GM12872 (cell line): Measurements from ENCODE around the gene PCDHGA3.

Experiments used
- CTCF ChIP-seq: IDR thresholded peaks from 3 replicates; pipeline ENCODE4 v1.5.1; 2011; ENCODE audit warnings: low read depth, mild to moderate bottlenecking, low read length, moderate library complexity; ENCODE audit not compliant: insufficient read depth

Gene PCDHGA3

DNA sequence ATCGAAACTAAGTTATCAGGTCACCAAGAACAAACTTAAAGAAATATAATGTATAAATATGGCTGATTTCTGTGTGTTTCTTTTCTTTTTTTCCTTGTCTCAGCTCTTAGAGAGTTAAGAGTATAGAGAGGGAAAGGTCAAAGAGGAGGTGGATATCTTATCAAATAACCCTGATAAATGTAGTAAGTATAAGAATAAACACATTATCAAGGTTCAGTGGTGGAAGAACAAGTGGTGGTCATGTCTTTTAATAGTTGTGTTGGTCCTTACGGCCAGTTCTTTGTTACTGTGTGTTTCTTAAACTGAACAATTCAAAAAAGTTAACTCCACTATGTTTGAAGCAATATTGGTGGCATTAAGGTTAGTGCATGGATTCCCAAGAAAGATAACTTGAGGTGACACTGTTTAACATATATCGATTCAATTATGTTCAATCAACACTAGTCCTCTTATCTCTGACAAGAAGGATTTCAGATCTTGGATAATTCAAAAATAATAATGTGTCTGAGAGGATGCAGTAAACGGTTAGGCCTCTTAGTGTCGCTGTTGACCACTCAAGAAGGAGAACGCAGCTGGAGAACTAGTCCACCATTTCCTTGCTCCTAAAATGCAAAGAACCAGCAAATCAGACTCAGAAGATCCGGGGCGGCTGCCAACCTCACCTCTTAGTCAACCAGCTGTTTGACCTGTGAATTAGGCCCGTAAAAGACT lies at the start of gene PCDHGA3:
PCDHGA3 (plus strand) TSS at position 588 of the 711 bp plus-strand sequence. CDS start 205 bp downstream, outside the sequence.
- TF ChIP-seq CTCF: peak; percentile 33; the same call in 2 of the 3 replicates

- no peak for TF ChIP-seq CTCF
Measured at GRCh38 chr5:141298376-141298775, 45.3 kb upstream of the PCDHGA3 start.

DNA sequence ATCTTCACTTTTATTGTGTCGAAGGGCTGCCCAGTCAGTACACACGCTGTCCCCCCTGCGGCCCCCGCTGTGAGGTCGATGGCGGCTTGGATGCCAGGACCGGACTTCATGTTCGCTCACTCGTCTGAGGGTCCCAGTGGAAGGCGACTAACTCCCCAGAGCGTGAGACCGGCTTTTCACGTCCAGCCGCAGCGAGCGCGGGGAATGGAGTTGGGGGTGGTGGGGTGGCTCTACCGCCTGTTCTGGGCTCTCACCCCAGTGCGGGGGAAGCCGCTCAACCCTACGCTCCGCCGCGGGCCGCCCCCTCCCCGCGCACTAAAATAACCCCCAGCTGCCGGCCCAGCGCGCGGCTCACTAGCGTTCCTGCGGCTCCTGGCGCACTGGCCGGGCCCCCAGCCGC lies 39.9 kb upstream of the PCDHGA3 start, which contains the start of gene SLC25A2:
SLC25A2 (minus strand) TSS at position 294 of the 400 bp plus-strand sequence; CDS start at position 110, 184 bp downstream.
- TF ChIP-seq CTCF: no peak

GRCh38 chr5:141306630-141307029 lies 37.0 kb upstream of the PCDHGA3 start:
- no peak for TF ChIP-seq CTCF

- no peak for TF ChIP-seq CTCF
Measured at GRCh38 chr5:141313711-141314110, 29.9 kb upstream of the PCDHGA3 start.

DNA sequence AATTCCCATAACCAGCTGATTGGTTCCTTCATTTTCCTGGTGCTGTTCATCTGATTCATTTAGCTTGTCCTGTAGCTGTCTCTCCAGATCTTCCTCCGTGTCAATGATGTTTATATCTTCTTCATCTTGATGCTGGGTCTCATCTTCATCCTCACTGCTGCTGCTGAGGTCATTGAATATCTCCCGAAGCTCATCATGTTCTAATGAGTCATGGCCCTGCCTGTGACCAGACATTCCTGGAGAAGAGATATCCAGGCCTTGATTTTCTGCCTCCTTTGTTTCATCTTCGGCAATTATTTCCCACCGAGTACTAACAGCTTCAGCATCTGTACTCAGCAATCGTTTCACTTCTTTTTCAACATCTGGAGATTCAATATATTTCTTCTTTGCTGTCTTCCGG lies 24.4 kb upstream of the PCDHGA3 start:
- no peak for TF ChIP-seq CTCF

GRCh38 chr5:141319699-141320098 lies 23.9 kb upstream of the PCDHGA3 start:
- no peak for TF ChIP-seq CTCF
